Ovary (tissue), 9 donors: ENCODE measurements around the gene KRT7. TPM values are rescaled to one million over a fixed set of nuclear protein-coding genes. Genes with fewer than 3 reads are reported as not detected.

ENCODE experiments used
- DNase-seq, 5 donors: peaks; one replicate each; pipeline ENCODE4 v3.0.0-alpha.2; 2019 to 2020
- H3K27ac ChIP-seq, 2 donors: fragments of 200-600 bp; one replicate each; pipeline versions ENCODE4 v1.5.1 to v1.8.0; 2019 to 2022
- H3K27me3 ChIP-seq: fragments of 200-600 bp; one replicate; pipeline ENCODE4 v1.8.0; 2022
- H3K36me3 ChIP-seq: fragments of 200-600 bp; sonication (generic); one replicate; pipeline ENCODE4 v1.5.1; 2019
- H3K4me1 ChIP-seq: one replicate; pipeline ENCODE4 v1.8.1; 2013; ENCODE audit warnings: mild to moderate bottlenecking, moderate library complexity; ENCODE audit not compliant: insufficient read depth
- H3K4me3 ChIP-seq: fragments of 200-600 bp; sonication (generic); one replicate; pipeline ENCODE4 v1.5.1; 2017
- H3K9me3 ChIP-seq, 2 donors: fragments of 200-600 bp in 1 of 2; sonication (generic) in 1 of 2; one replicate each; pipeline versions ENCODE4 v1.5.1 to v1.8.1; 2013 to 2019; ENCODE audit warnings: mild to moderate bottlenecking in 1 of 2, moderate library complexity in 1 of 2
- CTCF ChIP-seq, 3 donors: fragments of 450-650 bp in 2 of 3; fragments of 200-600 bp in 1 of 3; IDR thresholded peaks; one replicate each; pipeline versions ENCODE4 v1.5.1 to v1.8.0; 2016 to 2022; ENCODE audit warnings: antibody characterized with exemption in 3 of 3, mild to moderate bottlenecking in 1 of 3
- EP300 ChIP-seq: sonication (generic); formaldehyde crosslinking; IDR thresholded peaks from one replicate; pipeline ENCODE4 v1.6.1; 2017; ENCODE audit warnings: antibody characterized with exemption
- POLR2A ChIP-seq: fragments of 450-650 bp; IDR thresholded peaks from one replicate; pipeline ENCODE4 v1.6.1; 2017; ENCODE audit warnings: antibody characterized with exemption, mild to moderate bottlenecking, moderate library complexity
- WGBS, 3 donors: extraction: QIAGEN DNeasy Blood & Tissue Kit in 1 of 3; methylation state at CpG; one replicate each; pipeline versions ENCODE4 v1.1.5 to v1.1.7; 2013 to 2017; 5-methylcytosine and 5-hydroxymethylcytosine counted together
- intact Hi-C, 4 donors: fragments of 100-400 bp; cut with DNase I; formaldehyde crosslinking; loops; one replicate each; pipeline versions ENCODE4 v1.11.0 to v1.15.1; 2022 to 2023
- polyA plus RNA-seq, 2 donors: library from polyadenylated mRNA; stranded (reverse); fragments of 200-250 nt in 1 of 2; fragments of 350-450 nt in 1 of 2; fragmentation: Illumina TruSeq in 1 of 2; extraction: RNeasy Lipid Tissue Mini Kit (QIAGEN cat#74804) in 1 of 2; gene quantifications; one replicate each; pipeline ENCODE4 v1.2.3, GENCODE V29; 2013 to 2014
- total RNA-seq, 7 donors: library from RNA; depleted of rRNA in 2 of 7; stranded (reverse); fragments of >200 nt in 2 of 7; fragmentation: NEBNext Ultra II Directional in 3 of 7; extraction: Animal tissue kit (Norgen Biotek cat#: 25700) in 3 of 7; gene quantifications; one replicate each; pipeline versions ENCODE4 v1.1.0 to v1.2.4, GENCODE V29; 2016 to 2023
- donor health status: DM: no; HTN: no; CAD: no; lungs with moderate emphysema.
- donor health status: DM: no; HTN: no; CAD: no.
- donor health status: Bipolar disorder and iron deficiency.
- donor health status: DM: yes; HTN: yes; CAD: no.
- donor health status: DM: no; HTN: no; CAD: no.
- donor health status: DM: yes; HTN: yes; CAD: no.

Gene KRT7
- total and polyA plus RNA-seq, 9 donors: 0.37 to 379 (median 22.7) TPM; not detected in 1

- Histone ChIP-seq H3K9me3 (no peaks in the 10 kb centered on the region), H3K4me3 (no peak overlapping the region), H3K27ac (no peak overlapping the region), H3K36me3 (no peaks in the 10 kb centered on the region), H3K27me3 (no peaks in the 10 kb centered on the region), H3K4me1 (peaks cover 2% of the 10 kb centered on the region)
- intact Hi-C loops: loop anchor here in 2 of 4 donors (5.0 kb wide), 1 partner anchor 57 kb away; no protein-coding TSS in a partner anchor
- no peak for TF ChIP-seq CTCF (IDR thresholded peaks at IDR 0.05)
- WGBS, 3 donors: 41 to 69% (median 61%) methylated on average over 3 of the region's 3 CpGs
- peak in 2 of 5 donors; percentile 9 to 30 for DNase-seq
These were observed 18.6 kb upstream of the KRT7 start for GRCh38 chr12:52214421-52214802.

GRCh38 chr12:52215587-52216031, 17.4 kb upstream of the KRT7 start:
- peaks cover 2% of the 10 kb centered on the region for H3K4me1 ChIP-seq
- no peak overlapping the region for H3K4me3 ChIP-seq
- H3K27ac ChIP-seq: no peak overlapping the region
- WGBS, 3 donors: 49 to 59% (median 55%) methylated on average over 7 of the region's 7 CpGs
- no peaks in the 10 kb centered on the region for H3K27me3 ChIP-seq
- H3K36me3 ChIP-seq: no peaks in the 10 kb centered on the region
- no peak for DNase-seq
- intact Hi-C loops: no loop called here
- no peaks in the 10 kb centered on the region for H3K9me3 ChIP-seq
- TF ChIP-seq CTCF (IDR thresholded peaks at IDR 0.05) (no peak), POLR2A (no peak), EP300 (no peak)

GRCh38 chr12:52216100-52216499, 16.9 kb upstream of the KRT7 start:
- H3K9me3 ChIP-seq: no peaks in the 10 kb centered on the region
- no peaks in the 10 kb centered on the region for H3K27me3 ChIP-seq
- H3K27ac ChIP-seq: no peak overlapping the region
- peaks cover 2% of the 10 kb centered on the region for H3K4me1 ChIP-seq
- intact Hi-C loops: no loop called here
- WGBS, 3 donors: 65 to 75% (median 74%) methylated on average over 4 of the region's 4 CpGs
- TF ChIP-seq CTCF (IDR thresholded peaks at IDR 0.05) (no peak), EP300 (no peak), POLR2A (no peak)
- H3K4me3 ChIP-seq: no peak overlapping the region
- no peak for DNase-seq
- no peaks in the 10 kb centered on the region for H3K36me3 ChIP-seq

GRCh38 chr12:52216807-52217206, 16.2 kb upstream of the KRT7 start:
- H3K9me3 ChIP-seq: no peaks in the 10 kb centered on the region
- H3K27me3 ChIP-seq: no peaks in the 10 kb centered on the region
- no peaks in the 10 kb centered on the region for H3K36me3 ChIP-seq
- 10 to 32% (median 17%) methylated on average over 1 of the region's 1 CpG for WGBS, 3 donors
- no peak overlapping the region for H3K4me3 ChIP-seq
- no peak overlapping the region for H3K27ac ChIP-seq
- no peak for DNase-seq
- TF ChIP-seq POLR2A: no peak
- no peak for TF ChIP-seq CTCF (IDR thresholded peaks at IDR 0.05)
- TF ChIP-seq EP300: no peak
- intact Hi-C loops: no loop called here
- peaks cover 2% of the 10 kb centered on the region for H3K4me1 ChIP-seq

- Histone ChIP-seq H3K9me3 (no peaks in the 10 kb centered on the region), H3K27me3 (no peaks in the 10 kb centered on the region), H3K36me3 (no peaks in the 10 kb centered on the region), H3K4me1 (peaks cover 2% of the 10 kb centered on the region), H3K27ac (no peak overlapping the region), H3K4me3 (no peak overlapping the region)
- TF ChIP-seq EP300: no peak
- TF ChIP-seq POLR2A: no peak
- TF ChIP-seq CTCF (IDR thresholded peaks at IDR 0.05): no peak
- intact Hi-C loops: no loop called here
- DNase-seq: peak in 3 of 5 donors; percentile 12 to 59 (median 52)
- WGBS, 3 donors: 20 to 24% (median 22%) methylated on average over 5 of the region's 5 CpGs
These were observed 15.8 kb upstream of the KRT7 start for GRCh38 chr12:52217223-52217622.
